Lower leg skin (tissue), 4 donors: ENCODE data around the gene FDX1. TPM values are rescaled to one million over a fixed set of nuclear protein-coding genes. Genes with fewer than 3 reads are reported as not detected.

Experiments
- DNase-seq, 2 donors: peaks; one replicate each; pipeline ENCODE4 v3.0.0-alpha.2; 2019; ENCODE audit warnings: low spot score in 2 of 2
- H3K4me3 ChIP-seq: fragments of 200-600 bp; sonication (generic); 2 replicates; pipeline ENCODE4 v1.5.1; 2017; ENCODE audit warnings: mild to moderate bottlenecking, low read depth; ENCODE audit not compliant: poor library complexity, severe bottlenecking
- CTCF ChIP-seq, 3 donors: fragments of 450-650 bp; IDR thresholded peaks; one replicate each; pipeline ENCODE4 v1.5.1; 2016; ENCODE audit warnings: antibody characterized with exemption in 3 of 3, mild to moderate bottlenecking in 3 of 3, moderate library complexity in 2 of 3
- POLR2A ChIP-seq, 2 donors: fragments of 450-650 bp; IDR thresholded peaks; one replicate each; pipeline ENCODE4 v1.6.1; 2016 to 2017; ENCODE audit warnings: antibody characterized with exemption in 2 of 2, mild to moderate bottlenecking in 1 of 2, moderate library complexity in 1 of 2
- WGBS, 2 donors: methylation state at CpG; one replicate each; pipeline ENCODE4 v1.1.5; 2018; 5-methylcytosine and 5-hydroxymethylcytosine counted together
- intact Hi-C: fragments of 100-400 bp; cut with DNase I; formaldehyde crosslinking; loops from one replicate; pipeline ENCODE4 v1.15.0; 2023; ENCODE audit warnings: low total_unique reads
- total RNA-seq, 4 donors: library from RNA; depleted of rRNA; stranded (reverse); fragments of >200 nt; gene quantifications; one replicate each; pipeline ENCODE4 v1.1.0, GENCODE V29; 2016

FDX1 gene
- total RNA-seq, 4 donors from 2014 or later = 11.1 to 13.8 (median 12.5) TPM

- intact Hi-C loops = loop anchor here (5.0 kb wide), 1 partner anchor 239 kb away; no protein-coding TSS in a partner anchor
These were observed 6.3 kb downstream of the FDX1 start for GRCh38 chr11:110435780-110436717.

GRCh38 chr11:110438017-110438416 is 8.3 kb downstream of the FDX1 start:
- TF ChIP-seq POLR2A (IDR thresholded peaks at IDR 0.05) (no peak), CTCF (IDR thresholded peaks at IDR 0.05) (no peak)
- H3K4me3 ChIP-seq = no peak overlapping the region
- DNase-seq = no peak
- intact Hi-C loops = loop anchor here (5.0 kb wide), 1 partner anchor 241 kb away; no protein-coding TSS in a partner anchor
- 75 to 83% methylated on average over 2 of the region's 2 CpGs for WGBS, 2 donors

More at GRCh38 chr11:110435780-110436717, 6.3 kb downstream of the FDX1 start:
- TF ChIP-seq POLR2A (IDR thresholded peaks at IDR 0.05) = no peak
- TF ChIP-seq CTCF (IDR thresholded peaks at IDR 0.05) = no peak
- WGBS, 2 donors = 48 to 52% methylated on average over 8 of the region's 8 CpGs
- no peak overlapping the region for H3K4me3 ChIP-seq
- DNase-seq = no peak

DNA sequence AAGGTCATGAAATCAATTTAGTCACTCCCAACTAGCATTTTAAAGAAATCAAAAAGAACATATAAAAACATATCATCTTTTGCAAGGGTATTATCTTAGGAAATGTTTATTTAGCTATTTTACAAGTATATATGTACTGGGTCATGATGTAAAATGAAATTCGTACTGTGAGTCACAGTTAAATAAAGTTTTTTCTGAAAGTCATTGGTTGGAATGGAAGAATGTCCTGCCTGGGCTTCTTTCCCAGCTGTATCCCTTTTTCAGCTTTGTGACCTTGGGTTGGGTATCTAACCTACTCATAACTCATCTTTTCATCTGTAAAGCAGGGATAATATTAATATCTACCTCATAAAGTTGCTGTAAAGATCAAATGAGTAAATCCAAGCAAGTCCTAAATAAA is 15.7 kb downstream of the FDX1 start:
- DNase-seq = no peak
- no peak for TF ChIP-seq CTCF (IDR thresholded peaks at IDR 0.05)
- intact Hi-C loops = no loop called here
- 82 to 90% methylated on average over 1 of the region's 1 CpG for WGBS, 2 donors
- H3K4me3 ChIP-seq = no peak overlapping the region

DNA sequence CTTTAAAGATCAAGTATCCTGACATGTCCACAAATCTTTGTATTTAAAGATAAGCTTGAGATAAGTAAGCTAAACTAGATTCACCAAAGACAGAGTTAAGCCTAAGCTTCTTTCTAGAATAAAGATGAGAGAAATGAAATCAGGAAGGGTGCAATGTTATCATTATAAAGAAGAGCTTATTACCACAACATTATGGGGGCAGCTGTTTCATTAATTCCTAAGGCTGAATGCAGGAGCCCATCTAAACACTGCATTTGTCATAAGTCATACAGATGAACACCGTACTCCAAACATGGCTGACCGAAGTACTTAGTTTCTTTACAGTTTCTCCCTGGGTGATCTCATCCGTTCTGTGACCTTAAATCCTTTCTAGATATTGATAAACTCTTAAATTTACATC is 16.3 kb downstream of the FDX1 start:
- intact Hi-C loops = no loop called here
- H3K4me3 ChIP-seq = no peak overlapping the region
- no peak for DNase-seq
- 93 to 95% methylated on average over 3 of the region's 3 CpGs for WGBS, 2 donors
- no peak for TF ChIP-seq POLR2A (IDR thresholded peaks at IDR 0.05)
- TF ChIP-seq CTCF (IDR thresholded peaks at IDR 0.05) = no peak

GRCh38 chr11:110446594-110446993 is 16.8 kb downstream of the FDX1 start:
- WGBS, 2 donors = 94 to 98% methylated on average over 10 of the region's 10 CpGs
- DNase-seq = no peak
- no peak for TF ChIP-seq POLR2A (IDR thresholded peaks at IDR 0.05)
- no peak for TF ChIP-seq CTCF (IDR thresholded peaks at IDR 0.05)
- no peak overlapping the region for H3K4me3 ChIP-seq
- intact Hi-C loops = no loop called here
